Measurements from ENCODE around the gene CELSR1.

CELSR1 gene

GRCh38 chr22:46367707-46368191 lies 169.7 kb downstream of the CELSR1 start:
- Histone ChIP-seq H3K4me1 (ENCODE audit: control insufficient read depth, low read length) (no peaks in the 10 kb centered on the region), H3K27ac (ENCODE audit: low read depth, low read length) (no peak overlapping the region), H3K36me3 (ENCODE audit: control insufficient read depth, low read length) (no peaks in the 10 kb centered on the region), H3F3A (ENCODE audit: control insufficient read depth, insufficient read depth) (no peaks in the 10 kb centered on the region), H3K9me3 (ENCODE audit: control insufficient read depth, insufficient read depth, low read length) (no peaks in the 10 kb centered on the region), H3K4me2 (ENCODE audit: low read length) (no peak overlapping the region), H3K4me3 (ENCODE audit: low read length) (no peak overlapping the region), H3K27me3 (ENCODE audit: control insufficient read depth, low read length) (no peaks in the 10 kb centered on the region), H3K79me2 (ENCODE audit: control insufficient read depth, low read length) (no peaks in the 10 kb centered on the region), H4K20me1 (ENCODE audit: control insufficient read depth, insufficient read depth, low read depth, low read length) (no peaks in the 10 kb centered on the region), H3K9me2 (replicated peaks; ENCODE audit: control insufficient read depth, low read length) (no peaks in the 10 kb centered on the region)
- TF ChIP-seq CTCF (IDR thresholded peaks at IDR 0.05; ENCODE audit: low read depth, low read length, poor library complexity, severe bottlenecking) = peak; percentile 94
- TF ChIP-seq EZH2phosphoT487 (IDR thresholded peaks at IDR 0.05; ENCODE audit: borderline replicate concordance, low read length) = no peak

- Histone ChIP-seq H3K4me3 (ENCODE audit: low read length) (no peak overlapping the region), H3K4me1 (ENCODE audit: control insufficient read depth, low read length) (no peaks in the 10 kb centered on the region), H4K20me1 (ENCODE audit: control insufficient read depth, insufficient read depth, low read depth, low read length) (no peaks in the 10 kb centered on the region), H3K27ac (ENCODE audit: low read depth, low read length) (no peak overlapping the region), H3K27me3 (ENCODE audit: control insufficient read depth, low read length) (no peaks in the 10 kb centered on the region), H3K36me3 (ENCODE audit: control insufficient read depth, low read length) (no peaks in the 10 kb centered on the region), H3K79me2 (ENCODE audit: control insufficient read depth, low read length) (no peaks in the 10 kb centered on the region), H3K9me2 (replicated peaks; ENCODE audit: control insufficient read depth, low read length) (no peaks in the 10 kb centered on the region), H3K9me3 (ENCODE audit: control insufficient read depth, insufficient read depth, low read length) (no peaks in the 10 kb centered on the region), H3F3A (ENCODE audit: control insufficient read depth, insufficient read depth) (no peaks in the 10 kb centered on the region), H3K4me2 (ENCODE audit: low read length) (no peak overlapping the region)
- TF ChIP-seq EZH2phosphoT487 (IDR thresholded peaks at IDR 0.05; ENCODE audit: borderline replicate concordance, low read length) (no peak), CTCF (IDR thresholded peaks at IDR 0.05; ENCODE audit: low read depth, low read length, poor library complexity, severe bottlenecking) (no peak)
These were observed 170.4 kb downstream of the CELSR1 start for GRCh38 chr22:46366801-46367706.

GRCh38 chr22:46366327-46366731 lies 171.1 kb downstream of the CELSR1 start:
- Histone ChIP-seq H3K27ac (ENCODE audit: low read depth, low read length) (no peak overlapping the region), H3K4me2 (ENCODE audit: low read length) (no peak overlapping the region), H4K20me1 (ENCODE audit: control insufficient read depth, insufficient read depth, low read depth, low read length) (no peaks in the 10 kb centered on the region), H3K79me2 (ENCODE audit: control insufficient read depth, low read length) (no peaks in the 10 kb centered on the region), H3F3A (ENCODE audit: control insufficient read depth, insufficient read depth) (peaks cover 6% of the 10 kb centered on the region; the same call in 1 of the 2 replicates), H3K9me3 (ENCODE audit: control insufficient read depth, insufficient read depth, low read length) (no peaks in the 10 kb centered on the region), H3K36me3 (ENCODE audit: control insufficient read depth, low read length) (no peaks in the 10 kb centered on the region), H3K4me3 (ENCODE audit: low read length) (no peak overlapping the region), H3K4me1 (ENCODE audit: control insufficient read depth, low read length) (no peaks in the 10 kb centered on the region), H3K9me2 (replicated peaks; ENCODE audit: control insufficient read depth, low read length) (no peaks in the 10 kb centered on the region), H3K27me3 (ENCODE audit: control insufficient read depth, low read length) (no peaks in the 10 kb centered on the region)
- TF ChIP-seq EZH2phosphoT487 (IDR thresholded peaks at IDR 0.05; ENCODE audit: borderline replicate concordance, low read length) (no peak), CTCF (IDR thresholded peaks at IDR 0.05; ENCODE audit: low read depth, low read length, poor library complexity, severe bottlenecking) (no peak)

Data from DOHH2 (cell line).